PC-9 (cell line): ENCODE results near the gene PNMA8C. TPM values are rescaled to one million over a fixed set of nuclear protein-coding genes. Genes with fewer than 3 reads are reported as not detected.

Experiments
- BruUV-seq: library from RNA; stranded (reverse); fragments of 400-500 nt; replicated peaks from 2 replicates; lab custom pipeline; 2021; lab: Mats Ljungman, UMichigan
- CTCF ChIA-PET: fragments of 300-600 bp; sonication (Branson Sonifier 250); formaldehyde crosslinking; loops from one replicate; lab custom pipeline; 2022; ENCODE audit warnings: antibody characterized with exemption; lab: Charles Lee
- POLR2A ChIA-PET: fragments of 300-600 bp; sonication (Branson Sonifier 250); formaldehyde crosslinking; loops from one replicate; lab custom pipeline; 2022; ENCODE audit warnings: antibody characterized with exemption; ENCODE audit not compliant: unreplicated experiment; lab: Charles Lee
- DNase-seq, 2 experiments: peaks; one replicate each; pipeline versions ENCODE4 v3.0.0 to v3.0.0-alpha.2; 2015 to 2022; ENCODE audit warnings: mixed read lengths in 1 of 2
- H2AFZ ChIP-seq: fragments of 200-600 bp; sonication (generic); 2 replicates; pipeline ENCODE4 v1.8.1; 2017; ENCODE audit warnings: antibody characterized with exemption
- H3F3A ChIP-seq: fragments of 200-600 bp; sonication (generic); 2 replicates; pipeline ENCODE4 v1.8.1; 2017; ENCODE audit warnings: antibody characterized with exemption, mild to moderate bottlenecking, low read depth; ENCODE audit not compliant: insufficient read depth
- H3K27ac ChIP-seq: fragments of 200-600 bp; sonication (generic); 2 replicates; pipeline ENCODE4 v1.6.1; 2016; ENCODE audit warnings: mixed run types
- H3K27me3 ChIP-seq: fragments of 200-600 bp; sonication (generic); 2 replicates; pipeline ENCODE4 v1.6.1; 2016; ENCODE audit warnings: low read depth, mixed run types; ENCODE audit not compliant: insufficient read depth
- H3K36me3 ChIP-seq: fragments of 200-600 bp; sonication (generic); 2 replicates; pipeline ENCODE4 v1.6.1; 2016; ENCODE audit warnings: low read depth, mixed run types
- H3K4me1 ChIP-seq: fragments of 200-600 bp; sonication (generic); replicated peaks from 2 replicates; pipeline ENCODE4 v1.6.1; 2016; ENCODE audit warnings: mixed run types; ENCODE audit not compliant: insufficient read depth
- H3K4me2 ChIP-seq: fragments of 200-600 bp; sonication (generic); 2 replicates; pipeline ENCODE4 v1.6.1; 2017; ENCODE audit warnings: mixed run types
- H3K4me3 ChIP-seq: fragments of 200-600 bp; sonication (generic); 2 replicates; pipeline ENCODE4 v1.6.1; 2016; ENCODE audit warnings: mixed run types
- H3K79me2 ChIP-seq: fragments of 200-600 bp; sonication (generic); 2 replicates; pipeline ENCODE4 v1.6.1; 2017; ENCODE audit warnings: low read depth, mixed run types
- H3K9me2 ChIP-seq: fragments of 200-600 bp; sonication (generic); 2 replicates; pipeline ENCODE4 v1.8.1; 2017; ENCODE audit warnings: mild to moderate bottlenecking; ENCODE audit not compliant: insufficient read depth
- H3K9me3 ChIP-seq: fragments of 200-600 bp; sonication (generic); 2 replicates; pipeline ENCODE4 v1.8.1; 2016; ENCODE audit warnings: low read depth; ENCODE audit not compliant: insufficient read depth
- H4K20me1 ChIP-seq: fragments of 200-600 bp; sonication (generic); 2 replicates; pipeline ENCODE4 v1.8.1; 2017; ENCODE audit not compliant: insufficient read depth
- CTCF ChIP-seq: fragments of 200-600 bp; sonication (generic); conservative IDR thresholded peaks from 2 replicates; pipeline ENCODE4 v1.6.1; 2017; ENCODE audit warnings: mixed run types, antibody characterized with exemption, mild to moderate bottlenecking, moderate library complexity
- EZH2 ChIP-seq: fragments of 200-600 bp; sonication (generic); IDR thresholded peaks from 2 replicates; pipeline ENCODE4 v1.8.0; 2017; ENCODE audit warnings: antibody characterized with exemption, low read depth
- intact Hi-C: fragments of 100-400 bp; cut with micrococcal nuclease; formaldehyde crosslinking; loops from one replicate; pipeline ENCODE4 v1.10.0; 2022; ENCODE audit not compliant: unreplicated experiment
- total RNA-seq: library from RNA; stranded (reverse); gene quantifications from 2 replicates; pipeline ENCODE4 v1.2.3, GENCODE V29; 2021

PNMA8C gene
- total RNA-seq, 1 experiment from 2014 or later: not detected

DNA sequence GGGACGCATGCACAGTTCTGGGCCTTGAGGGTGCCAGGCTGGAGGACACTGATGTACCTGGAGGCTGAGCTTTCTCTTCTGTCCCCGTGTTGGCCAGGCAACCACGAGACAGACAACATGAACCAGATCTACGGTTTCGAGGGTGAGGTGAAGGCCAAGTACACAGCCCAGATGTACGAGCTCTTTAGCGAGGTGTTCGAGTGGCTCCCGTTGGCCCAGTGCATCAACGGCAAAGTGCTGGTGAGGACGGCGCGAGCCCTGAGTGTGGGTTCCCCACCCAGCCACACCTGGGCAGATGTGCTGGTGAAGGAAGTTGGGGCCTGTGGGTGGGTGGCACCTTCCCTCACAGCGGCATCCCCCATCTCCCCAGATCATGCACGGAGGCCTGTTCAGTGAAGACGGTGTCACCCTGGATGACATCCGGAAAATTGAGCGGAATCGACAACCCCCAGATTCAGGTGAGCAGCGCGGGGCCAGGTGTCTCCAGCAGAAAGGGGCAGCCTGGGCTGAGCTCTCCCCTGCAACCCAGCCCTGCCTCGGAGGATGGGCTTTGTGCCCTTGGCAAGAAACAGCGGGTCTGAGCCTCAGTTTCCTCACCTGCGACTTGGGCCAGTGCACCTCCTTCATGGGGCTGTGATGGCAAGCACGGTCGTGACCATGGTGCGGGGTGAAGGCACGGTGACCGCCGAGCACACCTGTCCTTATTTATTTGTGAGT is 41.6 kb downstream of the PNMA8C start:
- Histone ChIP-seq H3K36me3 (peaks cover 27% of the 10 kb centered on the region; the same call in 1 of the 2 replicates), H3K4me2 (no peak overlapping the region), H3K27ac (no peak overlapping the region), H3K79me2 (no peaks in the 10 kb centered on the region), H3K4me1 (no peaks in the 10 kb centered on the region), H3F3A (peaks cover 13% of the 10 kb centered on the region; the same call in 1 of the 2 replicates), H3K27me3 (no peaks in the 10 kb centered on the region), H2AFZ (no peak overlapping the region), H4K20me1 (peaks cover 4% of the 10 kb centered on the region), H3K9me3 (no peaks in the 10 kb centered on the region; the same call in 1 of the 2 replicates), H3K4me3 (no peak overlapping the region), H3K9me2 (no peaks in the 10 kb centered on the region)
- POLR2A ChIA-PET: no interaction called here
- TF ChIP-seq EZH2 (no peak), CTCF (no peak)
- CTCF ChIA-PET: interaction anchor here (0.9 kb wide), 1 partner anchor 51 kb away, joined by 4 read pairs; no protein-coding TSS in a partner anchor
- no TSS peak for BruUV-seq
- intact Hi-C loops: no loop called here
- no peak for DNase-seq

DNA sequence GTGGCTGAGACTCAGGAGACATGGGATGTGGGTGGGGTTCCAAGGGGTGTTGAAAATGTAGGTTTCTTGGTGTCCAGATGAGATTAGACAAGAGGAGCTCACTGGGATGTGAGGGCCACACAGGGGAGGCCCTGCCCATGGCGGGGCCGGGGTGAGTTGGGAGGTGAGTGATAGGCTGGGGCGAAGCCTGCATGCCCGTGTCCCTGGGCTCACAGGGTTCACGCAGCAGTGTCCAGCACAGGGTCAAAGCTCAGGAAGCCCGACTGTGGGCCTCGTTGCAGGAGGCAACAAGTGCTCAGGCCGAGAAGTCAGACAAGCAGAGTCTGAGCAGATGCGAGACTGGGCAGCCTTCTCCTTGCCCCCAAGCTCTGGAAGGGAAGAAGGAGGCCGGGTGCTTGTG is 42.6 kb downstream of the PNMA8C start:
- Histone ChIP-seq H2AFZ (no peak overlapping the region), H3K79me2 (no peaks in the 10 kb centered on the region), H3K4me1 (no peaks in the 10 kb centered on the region), H3K9me2 (no peaks in the 10 kb centered on the region), H4K20me1 (peaks cover 4% of the 10 kb centered on the region), H3K27ac (no peak overlapping the region), H3F3A (peaks cover 6% of the 10 kb centered on the region), H3K9me3 (no peaks in the 10 kb centered on the region; the same call in 1 of the 2 replicates), H3K27me3 (no peaks in the 10 kb centered on the region), H3K36me3 (peaks cover 31% of the 10 kb centered on the region; the same call in 1 of the 2 replicates), H3K4me3 (no peak overlapping the region), H3K4me2 (no peak overlapping the region)
- BruUV-seq: no TSS peak
- TF ChIP-seq EZH2 (no peak), CTCF (no peak)
- intact Hi-C loops: no loop called here
- ChIA-PET CTCF (interaction anchor here (0.6 to 0.9 kb wide), 2 partner anchors 50 to 55 kb away, joined by 4 to 6 read pairs; no protein-coding TSS in a partner anchor), POLR2A (interaction anchor here (0.5 kb wide), 1 partner anchor 273 kb away, joined by 16 read pairs; no protein-coding TSS in a partner anchor)
- no peak for DNase-seq

GRCh38 chr19:46385636-46386035 is 43.1 kb downstream of the PNMA8C start:
- H3K9me2 ChIP-seq: no peaks in the 10 kb centered on the region
- no peak overlapping the region for H3K4me2 ChIP-seq
- peaks cover 33% of the 10 kb centered on the region; the same call in 1 of the 2 replicates for H3K36me3 ChIP-seq
- ChIA-PET POLR2A (no interaction called here), CTCF (no interaction called here)
- H3K79me2 ChIP-seq: no peaks in the 10 kb centered on the region
- no peak overlapping the region for H3K4me3 ChIP-seq
- peaks cover 7% of the 10 kb centered on the region; the same call in 1 of the 2 replicates for H3F3A ChIP-seq
- intact Hi-C loops: no loop called here
- BruUV-seq: no TSS peak
- no peak overlapping the region for H3K27ac ChIP-seq
- H4K20me1 ChIP-seq: peaks cover 4% of the 10 kb centered on the region
- no peak for DNase-seq
- no peaks in the 10 kb centered on the region; the same call in 1 of the 2 replicates for H3K9me3 ChIP-seq
- no peaks in the 10 kb centered on the region for H3K27me3 ChIP-seq
- no peak overlapping the region for H2AFZ ChIP-seq
- TF ChIP-seq EZH2 (no peak), CTCF (no peak)
- no peaks in the 10 kb centered on the region for H3K4me1 ChIP-seq
